ENCODE data around the gene CTTNBP2.

CTTNBP2 gene

GRCh38 chr7:117682681-117683385, 190.4 kb downstream of the CTTNBP2 start:
- DNase-seq: no peak

- no peak for DNase-seq
Observed at GRCh38 chr7:117679120-117679519, 194.1 kb downstream of the CTTNBP2 start.

- DNase-seq: no peak
Observed at GRCh38 chr7:117675497-117676435, 197.5 kb downstream of the CTTNBP2 start.

- no peak for DNase-seq
Observed at GRCh38 chr7:117674617-117675016, 198.6 kb downstream of the CTTNBP2 start.

- DNase-seq: no peak
Observed at GRCh38 chr7:117673839-117674238, 199.4 kb downstream of the CTTNBP2 start.

GRCh38 chr7:117673367-117673766, 199.9 kb downstream of the CTTNBP2 start:
- DNase-seq: no peak

GRCh38 chr7:117672453-117672852, 200.8 kb downstream of the CTTNBP2 start:
- DNase-seq: no peak

GRCh38 chr7:117669818-117670217, 203.4 kb downstream of the CTTNBP2 start:
- DNase-seq: no peak

- no peak for DNase-seq
Observed at GRCh38 chr7:117667456-117667855, 205.8 kb downstream of the CTTNBP2 start.

GRCh38 chr7:117666689-117667088, 206.6 kb downstream of the CTTNBP2 start:
- DNase-seq: no peak

- no peak for DNase-seq
Observed at GRCh38 chr7:117666031-117666430, 207.2 kb downstream of the CTTNBP2 start.

GRCh38 chr7:117665368-117665767, 207.9 kb downstream of the CTTNBP2 start:
- no peak for DNase-seq

GRCh38 chr7:117664047-117664446, 209.2 kb downstream of the CTTNBP2 start:
- DNase-seq: no peak

- DNase-seq: no peak
Observed at GRCh38 chr7:117661328-117661727, 211.9 kb downstream of the CTTNBP2 start.
